IMR-90 (cell line): ENCODE data around the gene VDAC2. TPM values are rescaled to one million over a fixed set of nuclear protein-coding genes. Genes with fewer than 3 reads are reported as not detected.

Experiments used
- ATAC-seq: fragments of 200-7000 bp; cut with Tn5 transposase; 2 replicates; pipeline ENCODE4 v1.9.1; 2020; ENCODE audit warnings: low read depth, mild to moderate bottlenecking, moderate library complexity
- BruUV-seq: library from RNA; stranded (reverse); fragments of 400-500 nt; replicated peaks from 2 replicates; lab custom pipeline; 2021; lab: Mats Ljungman, UMichigan
- CTCF ChIA-PET: fragments of 300-600 bp; formaldehyde crosslinking; extraction: SDS; loops from one replicate; lab custom pipeline; 2021; ENCODE audit warnings: antibody characterized with exemption; lab: Yijun Ruan, JAX
- POLR2A ChIA-PET: fragments of 300-600 bp; sonication (Branson Sonifier 250); formaldehyde crosslinking; loops from one replicate; lab custom pipeline; 2022; ENCODE audit warnings: antibody characterized with exemption; ENCODE audit not compliant: unreplicated experiment; lab: Charles Lee
- DNase-seq: peaks from one replicate; pipeline ENCODE4 v3.0.0; 2013
- H2AFZ ChIP-seq: replicated peaks from 2 replicates; pipeline ENCODE3; 2013; ENCODE audit warnings: low read length, mild to moderate bottlenecking; ENCODE audit not compliant: poor library complexity
- H2AK5ac ChIP-seq: 2 replicates; pipeline ENCODE4 v1.6.1; 2013; ENCODE audit warnings: low read depth, low read length, inconsistent platforms
- H2AK9ac ChIP-seq: replicated peaks from 2 replicates; pipeline ENCODE3; 2013; ENCODE audit warnings: mild to moderate bottlenecking, low read depth, low read length, moderate library complexity; ENCODE audit not compliant: poor library complexity
- H2BK120ac ChIP-seq: 2 replicates; pipeline ENCODE4 v1.6.1; 2013; ENCODE audit warnings: low read depth, low read length, inconsistent platforms
- H2BK15ac ChIP-seq: 3 replicates; pipeline ENCODE4 v1.6.1; 2013; ENCODE audit warnings: low read depth, low read length, inconsistent platforms
- H2BK20ac ChIP-seq: 2 replicates; pipeline ENCODE4 v1.6.1; 2013; ENCODE audit warnings: low read depth, mild to moderate bottlenecking, inconsistent platforms, low read length, moderate library complexity
- H2BK5ac ChIP-seq: 2 replicates; pipeline ENCODE4 v1.6.1; 2013; ENCODE audit warnings: mild to moderate bottlenecking, low read depth, low read length, inconsistent platforms; ENCODE audit not compliant: poor library complexity, severe bottlenecking
- H3K14ac ChIP-seq: replicated peaks from 2 replicates; pipeline ENCODE4 v1.6.1; 2013; ENCODE audit warnings: low read depth, low read length, inconsistent platforms
- H3K18ac ChIP-seq: 2 replicates; pipeline ENCODE4 v1.6.1; 2013; ENCODE audit warnings: low read depth, low read length, control low read depth
- H3K23ac ChIP-seq: 2 replicates; pipeline ENCODE4 v1.6.1; 2013; ENCODE audit warnings: low read depth, low read length, inconsistent platforms
- H3K27ac ChIP-seq: 2 replicates; pipeline ENCODE4 v1.5.1; 2013; ENCODE audit warnings: mild to moderate bottlenecking, control low read depth, low read length; ENCODE audit not compliant: insufficient read depth
- H3K27me3 ChIP-seq: 2 replicates; pipeline ENCODE4 v1.6.1; 2013; ENCODE audit warnings: low read length; ENCODE audit not compliant: control insufficient read depth, insufficient read depth
- H3K36me3 ChIP-seq: 2 replicates; pipeline ENCODE4 v1.6.1; 2013; ENCODE audit warnings: low read length, mixed read lengths; ENCODE audit not compliant: control insufficient read depth, insufficient read depth
- H3K4ac ChIP-seq: 2 replicates; pipeline ENCODE4 v1.6.1; 2013; ENCODE audit warnings: low read depth, low read length, inconsistent platforms
- H3K4me1 ChIP-seq: 2 replicates; pipeline ENCODE4 v1.6.1; 2013; ENCODE audit warnings: low read length, mixed read lengths; ENCODE audit not compliant: control insufficient read depth, insufficient read depth
- H3K4me2 ChIP-seq: 2 replicates; pipeline ENCODE4 v1.6.1; 2013; ENCODE audit warnings: low read depth, mild to moderate bottlenecking, control low read depth, low read length, moderate library complexity
- H3K4me3 ChIP-seq: 2 replicates; pipeline ENCODE4 v1.5.1; 2013; ENCODE audit warnings: low read depth, mild to moderate bottlenecking, control low read depth, low read length, moderate library complexity; ENCODE audit not compliant: insufficient read depth
- H3K56ac ChIP-seq: 2 replicates; pipeline ENCODE4 v1.6.1; 2013; ENCODE audit warnings: low read length, inconsistent platforms; ENCODE audit not compliant: insufficient read depth; ENCODE audit errors: extremely low read depth
- H3K79me1 ChIP-seq, 2 experiments: 2 replicates each; pipeline ENCODE4 v1.6.1; 2013; ENCODE audit warnings: low read length in 2 of 2, inconsistent platforms in 1 of 2, low read depth in 1 of 2
- H3K9ac ChIP-seq: 2 replicates; pipeline ENCODE4 v1.6.1; 2013; ENCODE audit warnings: low read depth, low read length, control low read depth
- H3K9me1 ChIP-seq: 2 replicates; pipeline ENCODE4 v1.6.1; 2013; ENCODE audit warnings: low read length, inconsistent platforms; ENCODE audit not compliant: insufficient read depth
- H3K9me3 ChIP-seq: 2 replicates; pipeline ENCODE4 v1.6.1; 2013; ENCODE audit warnings: low read length; ENCODE audit not compliant: control insufficient read depth, insufficient read depth
- H4K20me1 ChIP-seq: 2 replicates; pipeline ENCODE4 v1.6.1; 2013; ENCODE audit warnings: low read length, inconsistent platforms; ENCODE audit not compliant: insufficient read depth
- H4K5ac ChIP-seq: 2 replicates; pipeline ENCODE4 v1.6.1; 2013; ENCODE audit warnings: mild to moderate bottlenecking, low read depth, low read length, control low read depth
- H4K8ac ChIP-seq, 2 experiments: 2 replicates each; pipeline ENCODE4 v1.6.1; 2013; ENCODE audit warnings: low read depth in 2 of 2, low read length in 2 of 2, control low read depth in 1 of 2, inconsistent platforms in 1 of 2
- H4K91ac ChIP-seq: 2 replicates; pipeline ENCODE4 v1.6.1; 2013; ENCODE audit warnings: low read depth, low read length, inconsistent platforms; ENCODE audit not compliant: insufficient read depth
- BHLHE40 ChIP-seq: fragments of 150-350 bp; IDR thresholded peaks from 2 replicates; pipeline ENCODE4 v1.6.1; 2016; ENCODE audit warnings: mild to moderate bottlenecking, low read depth, low read length
- CEBPB ChIP-seq: IDR thresholded peaks from 2 replicates; pipeline ENCODE4 v1.6.1; 2012; ENCODE audit warnings: low read depth, low read length, improper control_type of control experiment
- CHD1 ChIP-seq: IDR thresholded peaks from 2 replicates; pipeline ENCODE4 v1.6.1; 2012; ENCODE audit warnings: low read depth, low read length, improper control_type of control experiment
- FOS ChIP-seq: fragments of 150-350 bp; IDR thresholded peaks from 2 replicates; pipeline ENCODE4 v1.6.1; 2016; ENCODE audit warnings: low read depth, low read length
- MAFK ChIP-seq: IDR thresholded peaks from 2 replicates; pipeline ENCODE4 v1.6.1; 2012; ENCODE audit warnings: low read depth, low read length, improper control_type of control experiment
- MAZ ChIP-seq: IDR thresholded peaks from 2 replicates; pipeline ENCODE4 v1.6.1; 2012; ENCODE audit warnings: low read depth, mild to moderate bottlenecking, low read length, improper control_type of control experiment, moderate library complexity, borderline replicate concordance
- MXI1 ChIP-seq: IDR thresholded peaks from 2 replicates; pipeline ENCODE4 v1.6.1; 2012; ENCODE audit warnings: low read depth, mild to moderate bottlenecking, low read length, moderate library complexity, borderline replicate concordance
- NFE2L2 ChIP-seq: fragments of 150-350 bp; IDR thresholded peaks from 2 replicates; pipeline ENCODE4 v1.6.1; 2016; ENCODE audit warnings: low read depth, mild to moderate bottlenecking, low read length
- POLR2A ChIP-seq: IDR thresholded peaks from 2 replicates; pipeline ENCODE4 v1.6.1; 2012; ENCODE audit warnings: mild to moderate bottlenecking, low read depth, low read length
- RAD21 ChIP-seq: IDR thresholded peaks from 2 replicates; pipeline ENCODE4 v1.6.1; 2012; ENCODE audit warnings: low read length, improper control_type of control experiment
- RCOR1 ChIP-seq: IDR thresholded peaks from 2 replicates; pipeline ENCODE4 v1.6.1; 2012; ENCODE audit warnings: mild to moderate bottlenecking, low read length, improper control_type of control experiment; ENCODE audit not compliant: insufficient replicate concordance
- RFX5 ChIP-seq: IDR thresholded peaks from 2 replicates; pipeline ENCODE4 v1.8.0; 2012; ENCODE audit warnings: low read depth, mild to moderate bottlenecking, low read length, moderate library complexity
- SMC3 ChIP-seq: fragments of 150-350 bp; IDR thresholded peaks from 2 replicates; pipeline ENCODE4 v1.6.1; 2016; ENCODE audit warnings: low read depth, mild to moderate bottlenecking, antibody characterized with exemption, low read length, moderate library complexity
- WGBS, 2 experiments: methylation state at CpG; one replicate each; pipeline versions ENCODE4 v1.1.5 to v1.1.7; 2013; ENCODE audit warnings: missing lambda C conversion rate in 2 of 2; ENCODE audit not compliant: insufficient read length in 1 of 2; ENCODE audit errors: extremely low coverage in 2 of 2; 5-methylcytosine and 5-hydroxymethylcytosine counted together
- dilution Hi-C: fragments of 300-500 bp; cut with HindIII; formaldehyde crosslinking; loops from one replicate; pipeline ENCODE4 v1.14.3; 2018; ENCODE audit warnings: low sequenced_read_pairs; ENCODE audit not compliant: unreplicated experiment
- in situ Hi-C: fragments of 300-500 bp; cut with MboI; formaldehyde crosslinking; loops from 3 replicates; pipeline ENCODE4 v1.14.3; 2019; ENCODE audit warnings: low sequenced_read_pairs, inconsistent platforms, mixed read lengths
- intact Hi-C: fragments of 100-400 bp; cut with micrococcal nuclease; formaldehyde crosslinking; loops from 2 replicates; pipeline ENCODE4 v1.10.0; 2022
- polyA plus RNA-seq, 3 experiments: library from polyadenylated mRNA; depleted of rRNA; stranded (reverse); fragments of >200 nt; gene quantifications; 2 replicates each; pipeline ENCODE4 v1.2.3, GENCODE V29; 2012; ENCODE audit warnings: low replicate concordance in 1 of 3
- total RNA-seq: library from RNA; depleted of rRNA; stranded (reverse); fragments of >200 nt; gene quantifications from 2 replicates; pipeline ENCODE4 v1.2.3, GENCODE V29; 2012
- TF ChIP-seq, protein P1 (sequence below): fragments of 150-350 bp; IDR thresholded peaks from 2 replicates; pipeline ENCODE4 v1.6.1; 2017; ENCODE audit warnings: mild to moderate bottlenecking, antibody characterized with exemption, low read length, low read depth
- TF ChIP-seq, protein P2 (sequence below): fragments of 150-350 bp; IDR thresholded peaks from 2 replicates; pipeline ENCODE4 v1.6.1; 2016; ENCODE audit warnings: low read depth, mild to moderate bottlenecking, low read length, moderate library complexity, borderline replicate concordance

Gene VDAC2
- total and polyA plus RNA-seq, 2 of the 4 experiments (the other 2 are of a cell fraction): 122 to 139 TPM

DNA sequence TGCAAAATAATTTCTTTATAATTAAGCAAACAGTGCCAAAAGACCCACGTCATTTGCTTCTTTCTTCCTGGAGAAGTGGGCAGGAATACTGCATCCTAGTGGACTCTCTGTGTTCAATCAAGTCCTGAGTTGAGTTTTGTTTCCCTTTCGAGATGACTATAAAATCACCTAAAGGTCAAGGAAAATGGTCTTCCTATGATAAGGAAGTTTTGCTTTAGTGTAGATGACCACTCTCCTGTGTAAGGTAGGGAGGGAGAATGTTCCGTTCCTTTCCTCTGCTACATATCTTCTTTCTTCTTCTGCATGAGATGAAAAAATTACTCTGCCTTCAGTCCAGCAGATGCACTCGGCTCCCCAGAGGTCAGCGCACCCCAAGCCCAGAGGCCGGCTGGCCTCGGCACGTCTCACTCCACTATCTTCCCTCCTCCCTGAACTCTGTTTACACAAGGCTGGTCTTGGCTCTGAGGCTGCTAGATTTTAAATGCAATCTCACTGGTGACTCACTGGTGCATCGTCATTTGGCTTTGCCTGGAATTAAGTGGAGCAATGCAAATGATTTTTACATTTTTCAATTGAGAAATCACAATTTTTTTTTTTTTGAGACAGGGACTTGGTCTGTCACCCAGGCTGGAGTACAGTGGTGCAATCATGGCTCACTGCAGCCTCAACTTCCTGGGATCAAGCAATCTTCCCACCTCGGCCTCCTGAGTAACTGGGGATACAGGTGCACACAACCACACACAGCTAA lies 18.6 kb upstream of the VDAC2 start:
- Histone ChIP-seq H3K9ac (peak overlapping the region; percentile 62), H3K4me3 (peak overlapping the region; percentile 9; the same call in 1 of the 2 replicates), H2AFZ (peak overlapping the region; percentile 46), H3K79me1 (peaks cover 17 to 37% of the 10 kb centered on the region in 2 experiments; a peak in 3 of 4 replicates), H3K27me3 (no peaks in the 10 kb centered on the region), H2AK5ac (peak overlapping the region; percentile 31; the same call in 1 of the 2 replicates), H4K20me1 (peaks cover 9% of the 10 kb centered on the region), H3K27ac (peak overlapping the region; percentile 76), H4K5ac (peak overlapping the region; percentile 52; the same call in 1 of the 2 replicates), H2BK120ac (peak overlapping the region; percentile 45), H3K4ac (peak overlapping the region; percentile 64; the same call in 1 of the 2 replicates), H3K36me3 (no peaks in the 10 kb centered on the region), H2BK20ac (peak overlapping the region; percentile 65), H3K9me3 (0 out of 2 replicates have a peak, but pooled peaks cover 2% of the 10 kb centered on the region), H3K18ac (peak overlapping the region; percentile 75), H2AK9ac (no peak overlapping the region), H3K14ac (no peak overlapping the region), H3K56ac (peak overlapping the region; percentile 28), H3K23ac (peak overlapping the region; percentile 55; the same call in 1 of the 2 replicates), H3K9me1 (peaks cover 24% of the 10 kb centered on the region), H2BK5ac (peak overlapping the region; percentile 87), H4K91ac (peak overlapping the region; percentile 56; the same call in 1 of the 2 replicates), H3K4me2 (peak overlapping the region; percentile 79), H3K4me1 (peaks cover 25% of the 10 kb centered on the region), H2BK15ac (peak overlapping the region; percentile 4; the same call in 1 of the 3 replicates), H4K8ac (peak overlapping the region in 1 of 2 experiments; percentile 74; a peak in 3 of 4 replicates)
- ChIA-PET POLR2A (no interaction called here), CTCF (no interaction called here)
- DNase-seq (peak; percentile 97), ATAC-seq (peak; percentile 85)
- 7% methylated on average over 3 of the region's 10 CpGs; no CpG with 5 or more reads in 1 of the 2 experiments for WGBS, 2 experiments
- BruUV-seq: no TSS peak
- intact Hi-C loops (no loop called here), in situ Hi-C loops (no loop called here), dilution Hi-C loops (no loop called here)
- TF ChIP-seq FOS (peak; percentile 98), CHD1 (no peak), POLR2A (no peak), SMC3 (peak; percentile 14; the same call in 1 of the 2 replicates), RAD21 (peak; percentile 25), NFE2L2 (peak; percentile 90), MAZ (peak; percentile 74; the same call in 1 of the 2 replicates), RFX5 (no peak), CEBPB (peak; percentile 93), MAFK (peak; percentile 7; the same call in 1 of the 2 replicates), MXI1 (no peak), BHLHE40 (peak; percentile 86), RCOR1 (peak; percentile 78)
- TF ChIP-seq, protein P1, sequence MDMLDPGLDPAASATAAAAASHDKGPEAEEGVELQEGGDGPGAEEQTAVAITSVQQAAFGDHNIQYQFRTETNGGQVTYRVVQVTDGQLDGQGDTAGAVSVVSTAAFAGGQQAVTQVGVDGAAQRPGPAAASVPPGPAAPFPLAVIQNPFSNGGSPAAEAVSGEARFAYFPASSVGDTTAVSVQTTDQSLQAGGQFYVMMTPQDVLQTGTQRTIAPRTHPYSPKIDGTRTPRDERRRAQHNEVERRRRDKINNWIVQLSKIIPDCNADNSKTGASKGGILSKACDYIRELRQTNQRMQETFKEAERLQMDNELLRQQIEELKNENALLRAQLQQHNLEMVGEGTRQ: no peak
- TF ChIP-seq, protein P2, sequence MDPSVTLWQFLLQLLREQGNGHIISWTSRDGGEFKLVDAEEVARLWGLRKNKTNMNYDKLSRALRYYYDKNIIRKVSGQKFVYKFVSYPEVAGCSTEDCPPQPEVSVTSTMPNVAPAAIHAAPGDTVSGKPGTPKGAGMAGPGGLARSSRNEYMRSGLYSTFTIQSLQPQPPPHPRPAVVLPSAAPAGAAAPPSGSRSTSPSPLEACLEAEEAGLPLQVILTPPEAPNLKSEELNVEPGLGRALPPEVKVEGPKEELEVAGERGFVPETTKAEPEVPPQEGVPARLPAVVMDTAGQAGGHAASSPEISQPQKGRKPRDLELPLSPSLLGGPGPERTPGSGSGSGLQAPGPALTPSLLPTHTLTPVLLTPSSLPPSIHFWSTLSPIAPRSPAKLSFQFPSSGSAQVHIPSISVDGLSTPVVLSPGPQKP: no peak
